ENCODE data around the gene BMP5. TPM values are rescaled to one million over a fixed set of nuclear protein-coding genes. Genes with fewer than 3 reads are reported as not detected.

Gene BMP5
- total and polyA plus RNA-seq, 2 of the 13 experiments (the other 11 are each of a cell fraction or from before 2014, with no cell fraction given), result not detected

DNA sequence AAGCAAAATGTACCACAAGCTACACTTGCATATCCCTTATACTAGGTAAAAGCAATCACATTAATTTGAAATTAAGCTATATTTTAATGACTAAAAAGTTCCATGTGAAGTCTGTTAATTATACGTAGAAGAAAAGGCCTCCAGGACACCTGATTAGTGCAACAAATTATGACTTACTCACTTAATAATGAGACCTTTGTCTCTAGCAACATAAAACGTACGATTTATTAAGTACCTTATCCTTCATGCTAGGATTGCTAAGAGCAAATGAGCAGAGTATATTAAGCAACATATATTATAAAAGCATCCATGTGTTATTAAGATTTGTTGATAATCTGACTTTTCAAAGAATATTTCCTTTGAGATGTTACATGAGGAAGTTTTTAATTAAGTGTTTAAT, 2.5 kb downstream of the BMP5 start (continued):
- TF ChIP-seq, protein P1, sequence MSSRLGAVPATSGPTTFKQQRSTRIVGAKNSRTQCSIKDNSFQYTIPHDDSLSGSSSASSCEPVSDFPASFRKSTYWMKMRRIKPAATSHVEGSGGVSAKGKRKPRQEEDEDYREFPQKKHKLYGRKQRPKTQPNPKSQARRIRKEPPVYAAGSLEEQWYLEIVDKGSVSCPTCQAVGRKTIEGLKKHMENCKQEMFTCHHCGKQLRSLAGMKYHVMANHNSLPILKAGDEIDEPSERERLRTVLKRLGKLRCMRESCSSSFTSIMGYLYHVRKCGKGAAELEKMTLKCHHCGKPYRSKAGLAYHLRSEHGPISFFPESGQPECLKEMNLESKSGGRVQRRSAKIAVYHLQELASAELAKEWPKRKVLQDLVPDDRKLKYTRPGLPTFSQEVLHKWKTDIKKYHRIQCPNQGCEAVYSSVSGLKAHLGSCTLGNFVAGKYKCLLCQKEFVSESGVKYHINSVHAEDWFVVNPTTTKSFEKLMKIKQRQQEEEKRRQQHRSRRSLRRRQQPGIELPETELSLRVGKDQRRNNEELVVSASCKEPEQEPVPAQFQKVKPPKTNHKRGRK (CRISPR knock-in tag; IDR thresholded peaks at IDR 0.05), result no peak
- TF ChIP-seq, protein P2, sequence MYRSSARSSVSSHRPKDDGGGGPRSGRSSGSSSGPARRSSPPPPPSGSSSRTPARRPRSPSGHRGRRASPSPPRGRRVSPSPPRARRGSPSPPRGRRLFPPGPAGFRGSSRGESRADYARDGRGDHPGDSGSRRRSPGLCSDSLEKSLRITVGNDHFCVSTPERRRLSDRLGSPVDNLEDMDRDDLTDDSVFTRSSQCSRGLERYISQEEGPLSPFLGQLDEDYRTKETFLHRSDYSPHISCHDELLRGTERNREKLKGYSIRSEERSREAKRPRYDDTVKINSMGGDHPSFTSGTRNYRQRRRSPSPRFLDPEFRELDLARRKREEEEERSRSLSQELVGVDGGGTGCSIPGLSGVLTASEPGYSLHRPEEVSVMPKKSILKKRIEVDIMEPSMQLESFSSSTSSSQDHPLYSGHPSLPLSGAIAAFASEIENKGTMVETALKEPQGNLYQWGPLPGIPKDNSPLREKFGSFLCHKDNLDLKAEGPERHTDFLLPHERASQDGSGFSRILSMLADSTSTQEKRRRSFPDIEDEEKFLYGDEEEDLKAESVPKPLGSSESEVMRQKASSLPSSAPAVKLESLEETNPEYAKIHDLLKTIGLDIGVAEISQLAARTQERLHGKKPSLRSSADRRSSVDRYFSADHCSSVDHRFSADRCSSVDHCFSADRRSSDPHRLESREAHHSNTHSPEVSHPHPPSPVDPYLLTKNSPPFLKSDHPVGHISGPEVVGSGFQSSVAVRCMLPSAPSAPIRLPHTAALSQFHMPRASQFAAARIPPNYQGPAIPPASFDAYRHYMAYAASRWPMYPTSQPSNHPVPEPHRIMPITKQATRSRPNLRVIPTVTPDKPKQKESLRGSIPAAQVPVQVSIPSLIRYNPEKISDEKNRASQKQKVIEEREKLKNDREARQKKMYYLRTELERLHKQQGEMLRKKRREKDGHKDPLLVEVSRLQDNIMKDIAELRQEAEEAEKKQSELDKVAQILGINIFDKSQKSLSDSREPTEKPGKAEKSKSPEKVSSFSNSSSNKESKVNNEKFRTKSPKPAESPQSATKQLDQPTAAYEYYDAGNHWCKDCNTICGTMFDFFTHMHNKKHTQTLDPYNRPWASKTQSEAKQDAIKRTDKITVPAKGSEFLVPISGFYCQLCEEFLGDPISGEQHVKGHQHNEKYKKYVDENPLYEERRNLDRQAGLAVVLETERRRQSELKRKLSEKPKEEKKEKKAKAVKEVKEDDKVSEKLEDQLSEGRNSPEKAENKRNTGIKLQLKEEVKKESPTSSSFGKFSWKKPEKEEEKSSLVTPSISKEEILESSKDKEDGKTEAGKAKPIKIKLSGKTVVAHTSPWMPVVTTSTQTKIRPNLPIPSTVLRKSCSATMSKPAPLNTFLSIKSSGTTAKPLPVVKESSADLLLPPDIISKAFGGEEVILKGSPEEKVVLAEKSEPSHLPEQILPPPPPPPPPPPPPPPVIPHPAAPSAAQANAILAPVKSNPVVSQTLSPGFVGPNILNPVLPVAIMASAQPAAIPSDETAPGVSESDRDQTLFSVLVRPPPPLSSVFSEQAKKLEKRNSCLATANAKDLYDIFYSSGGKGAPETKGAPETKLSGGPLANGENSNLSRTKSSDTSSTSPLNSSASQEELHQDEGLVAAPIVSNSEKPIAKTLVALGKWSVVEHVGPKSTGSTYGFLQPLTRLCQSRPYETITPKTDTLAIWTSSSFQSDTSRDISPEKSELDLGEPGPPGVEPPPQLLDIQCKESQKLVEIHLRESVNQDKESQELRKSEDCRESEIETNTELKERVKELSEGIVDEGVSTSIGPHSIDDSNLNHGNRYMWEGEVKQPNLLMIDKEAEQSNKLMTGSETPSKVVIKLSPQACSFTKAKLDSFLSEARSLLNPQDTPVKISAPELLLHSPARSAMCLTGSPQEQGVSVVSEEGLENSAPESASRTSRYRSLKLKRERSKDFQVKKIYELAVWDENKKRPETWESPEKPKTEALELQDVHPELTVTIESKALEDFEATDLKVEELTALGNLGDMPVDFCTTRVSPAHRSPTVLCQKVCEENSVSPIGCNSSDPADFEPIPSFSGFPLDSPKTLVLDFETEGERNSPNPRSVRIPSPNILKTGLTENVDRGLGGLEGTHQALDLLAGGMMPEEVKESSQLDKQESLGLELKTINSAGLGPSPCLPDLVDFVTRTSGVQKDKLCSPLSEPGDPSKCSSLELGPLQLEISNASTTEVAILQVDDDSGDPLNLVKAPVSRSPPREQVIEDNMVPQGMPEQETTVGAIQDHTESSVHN (CRISPR knock-in tag; IDR thresholded peaks at IDR 0.05), result no peak
- no peak for TF ChIP-seq ADNP (CRISPR knock-in tag; IDR thresholded peaks at IDR 0.05)
